ENCODE results near the gene AQP5.

AQP5 gene

DNA sequence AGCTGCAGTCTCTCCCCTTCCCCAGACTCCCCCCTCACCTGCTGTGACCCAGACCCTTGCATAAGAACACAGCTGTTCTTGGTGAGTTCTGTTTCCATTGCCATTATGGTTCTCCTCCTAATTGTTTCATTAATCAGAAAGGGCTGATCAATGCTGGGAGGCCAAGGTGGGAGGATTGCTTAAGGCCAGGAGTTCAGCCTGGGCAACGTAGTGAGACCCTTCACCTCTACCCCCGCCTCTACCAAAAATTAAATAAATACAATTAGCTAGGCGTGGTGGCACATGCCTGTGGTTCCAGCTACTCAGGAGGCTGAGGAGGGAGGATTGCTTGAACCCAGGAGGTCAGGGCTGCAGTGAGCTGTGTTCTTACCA lies 40.8 kb upstream of the AQP5 start:
- DNase-seq (ENCODE audit: insufficient read length, low spot score) (no peak), FAIRE-seq (no peak)
- TF ChIP-seq, protein P1, sequence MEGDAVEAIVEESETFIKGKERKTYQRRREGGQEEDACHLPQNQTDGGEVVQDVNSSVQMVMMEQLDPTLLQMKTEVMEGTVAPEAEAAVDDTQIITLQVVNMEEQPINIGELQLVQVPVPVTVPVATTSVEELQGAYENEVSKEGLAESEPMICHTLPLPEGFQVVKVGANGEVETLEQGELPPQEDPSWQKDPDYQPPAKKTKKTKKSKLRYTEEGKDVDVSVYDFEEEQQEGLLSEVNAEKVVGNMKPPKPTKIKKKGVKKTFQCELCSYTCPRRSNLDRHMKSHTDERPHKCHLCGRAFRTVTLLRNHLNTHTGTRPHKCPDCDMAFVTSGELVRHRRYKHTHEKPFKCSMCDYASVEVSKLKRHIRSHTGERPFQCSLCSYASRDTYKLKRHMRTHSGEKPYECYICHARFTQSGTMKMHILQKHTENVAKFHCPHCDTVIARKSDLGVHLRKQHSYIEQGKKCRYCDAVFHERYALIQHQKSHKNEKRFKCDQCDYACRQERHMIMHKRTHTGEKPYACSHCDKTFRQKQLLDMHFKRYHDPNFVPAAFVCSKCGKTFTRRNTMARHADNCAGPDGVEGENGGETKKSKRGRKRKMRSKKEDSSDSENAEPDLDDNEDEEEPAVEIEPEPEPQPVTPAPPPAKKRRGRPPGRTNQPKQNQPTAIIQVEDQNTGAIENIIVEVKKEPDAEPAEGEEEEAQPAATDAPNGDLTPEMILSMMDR (IDR thresholded peaks at IDR 0.05; ENCODE audit: insufficient read depth, missing control alignments), result no peak

- FAIRE-seq (no peak), DNase-seq (ENCODE audit: insufficient read length, low spot score) (no peak)
These were observed 40.4 kb upstream of the AQP5 start for GRCh38 chr12:49921299-49921698.

GRCh38 chr12:49921936-49922335 lies 39.7 kb upstream of the AQP5 start:
- FAIRE-seq, result no peak
- TF ChIP-seq, protein P1 (IDR thresholded peaks at IDR 0.05; ENCODE audit: insufficient read depth, missing control alignments), result no peak
- no peak for DNase-seq (ENCODE audit: insufficient read length, low spot score)

More at GRCh38 chr12:49921299-49921698, 40.4 kb upstream of the AQP5 start:
- TF ChIP-seq, protein P1 (IDR thresholded peaks at IDR 0.05; ENCODE audit: insufficient read depth, missing control alignments), result no peak

GRCh38 chr12:49922349-49923034 lies 39.2 kb upstream of the AQP5 start:
- TF ChIP-seq, protein P1 (IDR thresholded peaks at IDR 0.05; ENCODE audit: insufficient read depth, missing control alignments), result no peak
- no peak for DNase-seq (ENCODE audit: insufficient read length, low spot score)
- FAIRE-seq, result no peak

DNA sequence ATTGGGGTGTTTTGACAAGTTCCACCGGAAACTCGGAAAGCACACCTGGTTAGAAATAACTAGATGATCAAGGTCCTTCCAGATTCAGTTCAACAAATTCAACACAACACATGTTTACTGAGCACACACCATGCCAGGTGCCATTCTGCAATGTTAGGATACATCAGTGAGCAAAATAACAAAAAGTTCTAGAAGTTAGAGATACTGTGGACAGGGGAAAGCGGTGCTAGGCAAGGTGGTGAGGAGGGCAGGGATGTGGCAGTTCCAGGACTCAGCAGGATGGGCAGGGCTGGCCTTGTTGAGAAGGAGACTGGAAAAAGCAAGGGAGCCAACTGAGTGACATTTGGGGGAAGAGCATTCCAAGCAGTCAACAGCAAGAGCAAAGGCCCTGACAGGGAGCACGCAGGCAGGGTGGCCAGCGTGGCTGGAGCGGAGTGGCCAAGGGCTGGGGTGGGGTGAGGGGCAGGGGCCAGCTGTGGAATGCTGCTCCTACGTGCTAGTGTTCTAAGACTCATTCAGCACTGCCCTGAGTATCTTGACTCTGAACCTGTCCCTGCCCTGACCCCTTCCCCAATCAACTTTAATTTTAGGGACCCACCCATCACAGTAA lies 38.5 kb upstream of the AQP5 start:
- DNase-seq (ENCODE audit: insufficient read length, low spot score), result no peak
- TF ChIP-seq, protein P1 (IDR thresholded peaks at IDR 0.05; ENCODE audit: insufficient read depth, missing control alignments), result no peak
- FAIRE-seq, result no peak

- no peak for FAIRE-seq
- TF ChIP-seq, protein P1 (IDR thresholded peaks at IDR 0.05; ENCODE audit: insufficient read depth, missing control alignments), result no peak
- no peak for DNase-seq (ENCODE audit: insufficient read length, low spot score)
These were observed 37.7 kb upstream of the AQP5 start for GRCh38 chr12:49923880-49924556.
